ENCODE measurements around the gene FUT9.

FUT9 gene

GRCh38 chr6:96074006-96074405 lies 58.2 kb downstream of the FUT9 start:
- ATAC-seq: no peak
- TF ChIP-seq ESRRG (CRISPR knock-in tag; IDR thresholded peaks at IDR 0.05) (no peak), ZNF70 (CRISPR knock-in tag; IDR thresholded peaks at IDR 0.05) (no peak)

- TF ChIP-seq ZFP30 (CRISPR knock-in tag; IDR thresholded peaks at IDR 0.05): no peak
- TF ChIP-seq CSDC2 (CRISPR knock-in tag; IDR thresholded peaks at IDR 0.05): no peak
- TF ChIP-seq ISL1 (CRISPR knock-in tag; IDR thresholded peaks at IDR 0.05): no peak
- no peak for TF ChIP-seq RARB (CRISPR knock-in tag; IDR thresholded peaks at IDR 0.05)
- TF ChIP-seq, protein P1, sequence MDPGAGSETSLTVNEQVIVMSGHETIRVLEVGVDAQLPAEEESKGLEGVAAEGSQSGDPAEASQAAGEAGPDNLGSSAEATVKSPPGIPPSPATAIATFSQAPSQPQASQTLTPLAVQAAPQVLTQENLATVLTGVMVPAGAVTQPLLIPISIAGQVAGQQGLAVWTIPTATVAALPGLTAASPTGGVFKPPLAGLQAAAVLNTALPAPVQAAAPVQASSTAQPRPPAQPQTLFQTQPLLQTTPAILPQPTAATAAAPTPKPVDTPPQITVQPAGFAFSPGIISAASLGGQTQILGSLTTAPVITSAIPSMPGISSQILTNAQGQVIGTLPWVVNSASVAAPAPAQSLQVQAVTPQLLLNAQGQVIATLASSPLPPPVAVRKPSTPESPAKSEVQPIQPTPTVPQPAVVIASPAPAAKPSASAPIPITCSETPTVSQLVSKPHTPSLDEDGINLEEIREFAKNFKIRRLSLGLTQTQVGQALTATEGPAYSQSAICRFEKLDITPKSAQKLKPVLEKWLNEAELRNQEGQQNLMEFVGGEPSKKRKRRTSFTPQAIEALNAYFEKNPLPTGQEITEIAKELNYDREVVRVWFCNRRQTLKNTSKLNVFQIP (CRISPR knock-in tag; IDR thresholded peaks at IDR 0.05; ENCODE audit: borderline replicate concordance, low read depth): no peak
- no peak for TF ChIP-seq GLIS3 (CRISPR knock-in tag; IDR thresholded peaks at IDR 0.05)
- TF ChIP-seq ZC3H10 (CRISPR knock-in tag; IDR thresholded peaks at IDR 0.05): no peak
- no peak for TF ChIP-seq TCF4 (CRISPR knock-in tag; IDR thresholded peaks at IDR 0.05; ENCODE audit: borderline replicate concordance)
- TF ChIP-seq ZNF565 (CRISPR knock-in tag; conservative IDR thresholded peaks at IDR 0.05; ENCODE audit: low read depth): no peak
- TF ChIP-seq SNAI2 (CRISPR knock-in tag; IDR thresholded peaks at IDR 0.05): no peak
- TF ChIP-seq ARNTL (CRISPR knock-in tag; IDR thresholded peaks at IDR 0.05; ENCODE audit: borderline replicate concordance, low read depth): no peak
- no peak for TF ChIP-seq OSR1 (CRISPR knock-in tag; IDR thresholded peaks at IDR 0.05)
- no peak for TF ChIP-seq TOX (CRISPR knock-in tag; IDR thresholded peaks at IDR 0.05; ENCODE audit: borderline replicate concordance)
- no peak for TF ChIP-seq ZNF8 (CRISPR knock-in tag; IDR thresholded peaks at IDR 0.05)
- no peak for TF ChIP-seq PATZ1 (CRISPR knock-in tag; IDR thresholded peaks at IDR 0.05; ENCODE audit: borderline replicate concordance)
- no peak for TF ChIP-seq CSRNP3 (CRISPR knock-in tag; IDR thresholded peaks at IDR 0.05)
- no peak for TF ChIP-seq BACH2 (CRISPR knock-in tag; IDR thresholded peaks at IDR 0.05; ENCODE audit: borderline replicate concordance)
- TF ChIP-seq, protein P2, sequence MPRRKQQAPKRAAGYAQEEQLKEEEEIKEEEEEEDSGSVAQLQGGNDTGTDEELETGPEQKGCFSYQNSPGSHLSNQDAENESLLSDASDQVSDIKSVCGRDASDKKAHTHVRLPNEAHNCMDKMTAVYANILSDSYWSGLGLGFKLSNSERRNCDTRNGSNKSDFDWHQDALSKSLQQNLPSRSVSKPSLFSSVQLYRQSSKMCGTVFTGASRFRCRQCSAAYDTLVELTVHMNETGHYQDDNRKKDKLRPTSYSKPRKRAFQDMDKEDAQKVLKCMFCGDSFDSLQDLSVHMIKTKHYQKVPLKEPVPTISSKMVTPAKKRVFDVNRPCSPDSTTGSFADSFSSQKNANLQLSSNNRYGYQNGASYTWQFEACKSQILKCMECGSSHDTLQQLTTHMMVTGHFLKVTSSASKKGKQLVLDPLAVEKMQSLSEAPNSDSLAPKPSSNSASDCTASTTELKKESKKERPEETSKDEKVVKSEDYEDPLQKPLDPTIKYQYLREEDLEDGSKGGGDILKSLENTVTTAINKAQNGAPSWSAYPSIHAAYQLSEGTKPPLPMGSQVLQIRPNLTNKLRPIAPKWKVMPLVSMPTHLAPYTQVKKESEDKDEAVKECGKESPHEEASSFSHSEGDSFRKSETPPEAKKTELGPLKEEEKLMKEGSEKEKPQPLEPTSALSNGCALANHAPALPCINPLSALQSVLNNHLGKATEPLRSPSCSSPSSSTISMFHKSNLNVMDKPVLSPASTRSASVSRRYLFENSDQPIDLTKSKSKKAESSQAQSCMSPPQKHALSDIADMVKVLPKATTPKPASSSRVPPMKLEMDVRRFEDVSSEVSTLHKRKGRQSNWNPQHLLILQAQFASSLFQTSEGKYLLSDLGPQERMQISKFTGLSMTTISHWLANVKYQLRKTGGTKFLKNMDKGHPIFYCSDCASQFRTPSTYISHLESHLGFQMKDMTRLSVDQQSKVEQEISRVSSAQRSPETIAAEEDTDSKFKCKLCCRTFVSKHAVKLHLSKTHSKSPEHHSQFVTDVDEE (CRISPR knock-in tag; IDR thresholded peaks at IDR 0.05): no peak
- no peak for TF ChIP-seq ESRRG (CRISPR knock-in tag; IDR thresholded peaks at IDR 0.05)
- no peak for TF ChIP-seq ZFP3 (CRISPR knock-in tag; IDR thresholded peaks at IDR 0.05)
- ATAC-seq: no peak
These were observed 60.1 kb downstream of the FUT9 start for GRCh38 chr6:96075826-96076225.

GRCh38 chr6:96086745-96087144 lies 71.0 kb downstream of the FUT9 start:
- no peak for ATAC-seq
- TF ChIP-seq ZNF565 (CRISPR knock-in tag; conservative IDR thresholded peaks at IDR 0.05; ENCODE audit: low read depth) (no peak), ZFP3 (CRISPR knock-in tag; IDR thresholded peaks at IDR 0.05) (no peak), ZNF70 (CRISPR knock-in tag; IDR thresholded peaks at IDR 0.05) (no peak), CSRNP3 (CRISPR knock-in tag; IDR thresholded peaks at IDR 0.05) (no peak), ZNF8 (CRISPR knock-in tag; IDR thresholded peaks at IDR 0.05) (no peak), ISL1 (CRISPR knock-in tag; IDR thresholded peaks at IDR 0.05) (no peak), OSR1 (CRISPR knock-in tag; IDR thresholded peaks at IDR 0.05) (no peak), SNAI2 (CRISPR knock-in tag; IDR thresholded peaks at IDR 0.05) (no peak), GLIS3 (CRISPR knock-in tag; IDR thresholded peaks at IDR 0.05) (no peak), ZC3H10 (CRISPR knock-in tag; IDR thresholded peaks at IDR 0.05) (no peak), PPARA (CRISPR knock-in tag; IDR thresholded peaks at IDR 0.05; ENCODE audit: borderline replicate concordance) (no peak), ESRRG (CRISPR knock-in tag; IDR thresholded peaks at IDR 0.05) (no peak), CSDC2 (CRISPR knock-in tag; IDR thresholded peaks at IDR 0.05) (no peak)
- TF ChIP-seq, protein P1 (CRISPR knock-in tag; IDR thresholded peaks at IDR 0.05; ENCODE audit: borderline replicate concordance, low read depth): no peak
- TF ChIP-seq, protein P2 (CRISPR knock-in tag; IDR thresholded peaks at IDR 0.05): no peak
